Subcutaneous adipose tissue (tissue), 4 donors: Measurements from ENCODE around the gene LRRC27. TPM values are rescaled to one million over a fixed set of nuclear protein-coding genes. Genes with fewer than 3 reads are reported as not detected.

Source experiments
- total RNA-seq, 4 donors: library from RNA; depleted of rRNA; stranded (reverse); fragments of >200 nt; gene quantifications; one replicate each; pipeline ENCODE4 v1.1.0, GENCODE V29; 2016
- TF ChIP-seq, protein P1 (sequence below): fragments of 450-650 bp; IDR thresholded peaks from one replicate; pipeline ENCODE4 v1.5.1; 2016; ENCODE audit warnings: low read depth, mild to moderate bottlenecking, control low read depth, antibody characterized with exemption, moderate library complexity

LRRC27 gene
- total RNA-seq, 4 donors from 2014 or later = 7.7 to 11.6 (median 9.9) TPM

DNA sequence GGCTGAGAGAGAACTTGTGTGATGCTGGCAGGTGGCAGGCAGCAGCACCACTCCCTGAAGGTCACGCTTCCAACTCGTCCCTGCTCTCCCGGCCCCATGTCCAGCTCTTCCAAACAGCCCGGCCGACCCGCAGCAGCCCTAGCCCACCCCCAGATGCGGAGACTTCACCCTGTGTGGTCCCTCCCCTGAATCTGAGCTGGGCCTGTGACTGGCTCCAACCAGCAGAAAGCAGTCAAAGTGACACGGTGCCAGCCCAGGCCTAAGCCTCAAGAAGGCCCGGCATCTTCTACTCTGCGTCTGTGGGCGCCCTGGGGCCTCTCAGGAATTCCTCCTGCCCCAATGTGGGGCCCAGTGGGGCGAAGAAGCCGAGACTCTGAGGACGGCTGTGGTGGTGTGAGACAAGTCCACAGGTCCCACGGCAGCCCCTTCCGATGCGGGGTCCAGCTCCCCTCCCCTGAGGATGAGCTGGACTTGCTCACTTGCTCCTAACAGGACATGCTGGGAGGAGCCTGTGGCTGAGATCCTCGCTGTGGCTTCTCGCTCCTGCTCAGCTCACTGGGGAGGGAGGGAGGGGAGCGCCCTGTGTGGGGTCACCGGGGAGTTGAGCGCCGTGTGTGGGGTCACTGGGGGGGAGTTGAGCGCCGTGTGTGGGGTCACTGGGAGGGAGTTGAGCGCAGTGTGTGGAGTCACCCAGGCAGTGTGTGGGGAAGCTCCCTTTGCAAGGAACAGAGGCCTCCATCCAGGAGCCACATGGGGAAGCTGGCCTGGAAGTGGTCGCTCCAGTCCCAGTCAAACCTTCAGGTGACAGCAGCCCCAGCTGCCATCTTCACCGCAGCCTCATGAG, 33.7 kb upstream of the LRRC27 start:
- TF ChIP-seq, protein P1, sequence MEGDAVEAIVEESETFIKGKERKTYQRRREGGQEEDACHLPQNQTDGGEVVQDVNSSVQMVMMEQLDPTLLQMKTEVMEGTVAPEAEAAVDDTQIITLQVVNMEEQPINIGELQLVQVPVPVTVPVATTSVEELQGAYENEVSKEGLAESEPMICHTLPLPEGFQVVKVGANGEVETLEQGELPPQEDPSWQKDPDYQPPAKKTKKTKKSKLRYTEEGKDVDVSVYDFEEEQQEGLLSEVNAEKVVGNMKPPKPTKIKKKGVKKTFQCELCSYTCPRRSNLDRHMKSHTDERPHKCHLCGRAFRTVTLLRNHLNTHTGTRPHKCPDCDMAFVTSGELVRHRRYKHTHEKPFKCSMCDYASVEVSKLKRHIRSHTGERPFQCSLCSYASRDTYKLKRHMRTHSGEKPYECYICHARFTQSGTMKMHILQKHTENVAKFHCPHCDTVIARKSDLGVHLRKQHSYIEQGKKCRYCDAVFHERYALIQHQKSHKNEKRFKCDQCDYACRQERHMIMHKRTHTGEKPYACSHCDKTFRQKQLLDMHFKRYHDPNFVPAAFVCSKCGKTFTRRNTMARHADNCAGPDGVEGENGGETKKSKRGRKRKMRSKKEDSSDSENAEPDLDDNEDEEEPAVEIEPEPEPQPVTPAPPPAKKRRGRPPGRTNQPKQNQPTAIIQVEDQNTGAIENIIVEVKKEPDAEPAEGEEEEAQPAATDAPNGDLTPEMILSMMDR = no peak

DNA sequence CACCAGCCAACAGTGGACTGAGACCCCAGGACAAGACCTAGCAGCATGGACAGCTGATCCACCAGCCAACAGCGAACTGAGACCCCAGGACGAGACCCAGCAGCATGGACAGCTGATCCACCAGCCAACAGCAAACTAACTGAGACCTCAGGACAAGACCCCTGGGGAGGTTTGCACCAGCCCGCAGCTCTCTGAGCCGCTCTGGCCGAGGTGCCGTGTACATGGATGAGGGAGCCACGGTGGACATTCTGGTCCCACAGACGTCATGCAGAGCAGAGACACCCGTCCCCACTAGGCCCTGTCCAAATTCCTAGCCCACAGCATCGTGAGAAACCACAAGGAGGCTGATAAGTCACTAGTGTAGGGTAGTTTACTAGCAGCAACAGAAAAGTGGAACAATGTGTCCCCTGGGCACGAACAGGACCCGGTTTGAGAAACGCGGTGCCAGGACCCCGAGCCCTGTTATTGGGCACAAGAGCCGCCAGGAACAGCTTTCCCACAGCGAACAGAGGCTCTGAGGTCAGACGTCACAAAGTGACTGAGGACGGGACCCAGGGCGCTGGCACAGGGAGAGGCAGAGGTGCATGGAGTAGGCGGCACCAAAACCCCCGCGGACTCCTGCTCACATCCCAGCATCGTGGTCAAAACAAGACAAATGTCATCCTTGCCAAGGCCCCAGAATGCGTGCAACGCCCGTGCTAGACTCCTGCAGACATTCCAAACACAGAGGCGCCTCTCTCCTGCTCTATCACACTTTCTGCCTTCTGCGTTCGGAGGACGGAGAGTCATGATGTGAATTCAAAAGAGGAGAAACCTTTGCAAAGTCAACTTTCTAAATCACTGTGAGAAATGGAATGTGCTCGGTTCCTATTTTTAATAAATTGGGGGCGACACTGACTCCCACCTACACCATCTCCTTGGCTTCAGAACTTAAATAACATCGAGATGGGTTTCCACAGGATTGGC, 32.3 kb upstream of the LRRC27 start:
- TF ChIP-seq, protein P1 = no peak

DNA sequence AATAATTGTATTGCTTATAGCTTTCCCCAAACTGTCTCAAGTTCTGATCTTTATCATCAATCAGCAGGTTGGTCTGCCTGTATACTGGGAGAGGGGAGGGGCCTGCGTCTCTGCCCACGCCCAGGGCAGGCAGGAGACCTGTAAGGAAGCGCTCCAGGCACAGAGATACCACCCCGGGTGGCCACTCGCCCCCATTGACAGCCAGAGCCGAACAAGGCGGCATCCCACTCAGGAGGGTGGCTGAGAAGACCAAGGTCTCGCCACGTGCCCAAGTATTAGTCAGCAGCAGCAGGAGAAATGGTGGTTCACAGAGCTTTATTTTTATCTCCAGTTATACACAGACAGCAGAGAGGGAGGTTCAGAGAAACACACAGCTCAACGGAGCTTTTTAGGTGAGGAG, 31.4 kb upstream of the LRRC27 start:
- TF ChIP-seq, protein P1 = no peak

DNA sequence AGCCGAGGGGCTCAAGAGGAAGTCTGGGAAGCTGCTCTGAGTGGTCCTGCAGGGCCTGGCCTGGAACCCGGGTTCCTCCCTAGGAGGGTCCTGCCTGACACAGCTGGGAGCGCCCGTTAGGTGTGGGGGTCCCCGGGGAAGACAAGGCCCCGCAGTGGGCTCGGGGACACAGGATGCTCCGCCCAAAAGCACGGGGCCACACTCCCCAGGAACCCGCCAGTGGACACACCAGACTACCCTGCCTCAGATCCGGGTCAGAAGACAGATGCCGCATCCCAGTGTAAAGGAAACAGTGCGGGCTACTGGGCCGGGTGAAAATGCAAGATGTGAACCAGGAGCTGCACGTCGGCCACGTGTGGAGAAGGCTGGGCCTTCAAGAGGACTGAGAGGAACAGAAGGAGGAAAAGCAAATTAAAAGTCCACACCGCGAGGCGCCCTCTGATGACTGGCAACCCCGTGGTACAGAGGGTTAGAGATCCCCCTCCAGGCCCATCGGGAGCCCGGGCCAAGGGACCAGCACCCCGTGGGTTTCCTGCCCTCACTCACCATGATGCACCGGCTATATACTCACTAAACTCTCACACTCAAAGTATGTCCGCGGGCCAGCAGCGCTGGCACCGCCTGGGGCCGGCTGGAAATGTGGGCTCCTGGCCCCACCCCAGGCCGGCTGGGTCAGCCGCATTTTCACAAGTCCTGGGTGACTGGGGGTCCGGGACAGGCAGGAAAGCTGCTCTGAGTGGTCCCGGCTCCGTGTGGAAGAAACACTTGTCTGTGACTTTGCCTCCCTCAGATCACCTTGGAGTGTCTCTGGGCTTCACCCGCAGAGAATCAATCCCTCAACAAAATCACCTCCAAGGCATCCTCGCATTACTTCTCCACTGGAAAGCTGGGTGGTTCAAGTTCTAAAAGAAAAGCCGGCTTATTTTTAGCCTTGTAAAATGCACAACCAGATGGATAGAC, 30.3 kb upstream of the LRRC27 start:
- TF ChIP-seq, protein P1 = no peak

DNA sequence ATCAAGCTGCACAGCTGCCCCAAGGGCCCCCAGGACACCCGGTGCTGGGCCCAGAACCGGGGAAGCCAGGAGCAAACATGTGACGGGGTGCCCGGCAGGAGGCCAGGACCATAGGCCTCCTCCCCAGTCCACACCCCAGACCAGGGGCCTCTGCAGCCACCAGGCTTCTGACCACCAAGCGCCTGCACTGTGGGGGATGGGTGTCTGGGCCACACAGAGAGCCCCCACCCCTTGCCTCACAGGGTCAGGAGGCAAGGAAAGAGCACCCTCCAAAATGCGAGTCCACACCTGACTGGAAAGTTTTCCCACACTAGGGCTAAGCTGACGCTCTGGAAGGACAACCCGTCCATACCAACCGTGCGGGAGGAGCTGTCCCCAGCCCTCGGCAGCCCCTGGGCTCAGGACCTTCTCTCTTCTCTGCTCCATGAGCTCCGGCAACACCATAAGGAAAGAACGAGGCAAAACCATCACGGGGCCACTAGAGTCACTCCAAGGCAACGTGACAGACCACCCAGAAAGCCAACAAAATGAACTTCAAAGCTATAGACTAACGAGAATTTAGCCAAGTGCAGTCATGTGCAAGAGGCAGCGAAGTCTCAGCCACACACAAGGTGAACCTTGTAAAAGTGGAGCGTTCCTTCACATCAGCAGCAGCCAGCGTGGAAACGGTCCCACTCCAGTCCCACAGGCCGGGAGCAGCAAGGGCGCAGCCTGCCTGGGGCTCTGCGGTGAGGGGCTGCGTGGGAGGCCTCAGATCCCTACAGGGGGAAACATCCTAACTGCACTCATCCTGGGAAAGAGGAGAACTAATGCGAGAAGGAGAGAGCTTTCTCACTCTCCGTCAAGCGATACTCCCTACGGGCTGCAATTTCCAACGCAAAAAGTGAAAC, 29.3 kb upstream of the LRRC27 start:
- TF ChIP-seq, protein P1 = no peak
